GM19438 (cell line): ENCODE measurements around the gene COG5.
A peak's percentile ranks its signal among the peaks of the same experiment; 100 is the strongest.
"Not testable (repeated sequence)": the region's sequence is repeated elsewhere in the genome, so short reads cannot be mapped to it uniquely, and the experiment has no call there.

Experiments used
- ATAC-seq: cut with Tn5 transposase; IDR thresholded peaks from one replicate; pipeline ENCODE4 v1.9.1; 2021; ENCODE audit warnings: low read depth; ENCODE audit not compliant: unreplicated experiment

COG5 gene

DNA sequence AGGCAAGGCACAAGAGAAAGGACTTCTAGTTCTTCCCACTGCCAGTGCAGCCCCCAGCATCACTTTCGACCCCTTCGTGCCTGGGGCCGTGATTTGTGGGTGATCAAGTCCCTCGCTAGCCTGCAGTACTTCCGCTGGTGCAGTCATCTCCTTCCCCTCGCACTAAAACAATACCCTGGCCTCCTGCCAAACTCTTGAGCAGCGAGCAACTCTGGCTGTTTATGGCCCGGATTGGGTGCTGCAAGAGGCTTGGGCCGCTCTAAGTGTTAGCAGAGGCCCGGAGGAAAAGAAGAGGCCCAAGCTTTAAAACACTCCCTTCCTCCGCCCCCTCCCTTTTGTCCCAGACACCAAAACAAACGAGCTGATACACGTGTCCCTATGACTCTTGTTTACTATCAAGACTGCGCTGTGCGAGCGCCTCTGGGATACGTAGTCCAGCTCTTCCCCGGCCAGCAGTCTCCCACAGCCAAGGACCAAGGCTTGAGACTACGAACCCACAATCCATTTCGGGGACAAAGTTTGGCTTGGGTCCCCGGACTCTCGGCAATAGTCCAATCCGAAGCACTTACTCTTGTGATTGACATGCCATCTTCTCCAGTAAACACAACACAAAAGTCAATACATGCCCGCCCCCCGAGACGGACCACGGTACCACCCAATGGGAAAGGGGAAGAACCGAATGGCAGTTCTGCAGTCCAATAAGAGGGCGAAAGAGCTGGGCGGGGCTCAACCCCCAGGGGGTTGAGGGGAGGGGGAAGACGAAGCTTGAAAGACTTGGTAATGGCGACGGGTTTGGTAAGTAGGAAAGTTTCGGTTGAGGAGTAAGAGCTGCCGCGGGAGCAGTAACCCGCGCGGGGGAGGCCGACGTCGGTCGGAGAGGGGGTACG, 395.2 kb downstream of the COG5 start, which contains the start of gene HBP1:
Gene HBP1 (plus strand): TSS at position 771 of the 887 bp plus-strand sequence. CDS start 10,891 bp downstream, outside the sequence.
- ATAC-seq: peak; percentile 87

DNA sequence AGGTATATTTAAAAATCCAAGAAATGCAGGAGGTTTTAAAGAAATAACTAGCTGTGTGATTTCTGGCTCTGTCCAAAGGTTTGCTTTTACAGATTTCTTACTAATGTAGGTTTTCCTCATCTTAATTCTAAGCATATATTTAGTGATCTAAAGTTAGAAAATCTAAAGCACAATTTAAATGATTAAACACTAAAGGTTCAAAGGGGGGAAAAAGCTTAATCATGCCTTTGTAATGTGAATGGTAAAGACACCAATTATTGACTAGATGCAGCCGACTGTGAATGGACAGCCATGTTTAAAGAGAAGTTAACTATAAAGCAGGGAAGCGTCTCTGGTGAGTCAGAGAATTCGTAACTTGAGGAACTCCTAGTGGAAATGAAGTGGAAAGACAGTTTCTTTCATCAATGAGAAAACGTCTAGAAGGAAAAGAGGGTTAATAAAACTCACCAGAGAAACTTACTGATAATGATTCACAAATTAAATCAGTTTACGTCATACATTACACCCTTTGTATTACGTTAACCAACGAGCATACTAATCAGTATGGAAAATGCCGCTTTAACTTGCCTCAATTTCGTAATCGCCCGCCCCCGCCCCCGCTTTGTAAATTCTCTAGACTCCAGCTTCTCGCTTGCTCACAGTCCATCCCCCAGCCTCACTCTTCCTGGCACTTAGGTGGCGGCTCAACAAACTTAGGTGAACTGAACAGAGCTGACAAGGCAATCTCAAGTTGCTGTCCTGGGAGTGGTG, 396.1 kb downstream of the COG5 start:
- ATAC-seq: no peak

- no peak for ATAC-seq
Observed at GRCh38 chr7:107166736-107167426, 396.8 kb downstream of the COG5 start.

GRCh38 chr7:107165341-107165740, 398.4 kb downstream of the COG5 start:
- no peak for ATAC-seq

DNA sequence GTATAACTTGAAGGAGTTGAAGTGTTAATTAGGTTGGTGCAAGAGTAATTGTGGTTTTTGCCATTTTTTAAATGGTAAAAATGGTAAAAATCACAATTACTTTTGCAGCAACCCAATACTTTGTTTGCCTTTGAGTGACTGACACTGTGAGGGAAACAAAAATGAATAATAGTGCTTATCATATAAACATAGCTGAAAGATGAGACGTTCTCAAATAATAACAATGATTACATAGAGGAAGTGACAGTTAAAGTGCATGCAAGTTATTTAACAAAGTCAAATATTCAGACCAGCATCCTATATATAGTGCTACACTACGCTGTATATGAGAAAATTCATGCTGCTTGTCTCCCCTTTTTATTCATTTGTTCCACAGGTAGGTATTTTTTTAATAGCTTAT, 399.6 kb downstream of the COG5 start:
- ATAC-seq: no peak

DNA sequence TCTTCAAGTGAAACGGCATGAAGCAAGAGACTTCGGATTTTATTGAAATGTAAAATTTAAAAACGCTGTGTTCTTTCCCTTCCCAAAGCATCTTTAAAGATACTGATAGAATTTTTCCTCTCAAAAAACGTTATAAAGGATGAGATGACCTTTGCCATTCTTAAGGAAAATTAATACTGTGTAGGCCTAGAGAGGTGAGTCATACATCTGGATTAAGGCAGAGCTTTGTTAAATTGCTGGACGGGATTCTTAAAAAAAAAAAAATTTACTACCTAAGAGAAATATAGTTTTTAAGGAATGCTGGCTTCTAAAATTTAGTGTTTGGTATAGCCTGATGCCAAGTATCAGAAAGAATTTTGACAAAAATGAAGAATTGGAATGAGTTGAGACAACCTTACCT, 401.2 kb downstream of the COG5 start:
- ATAC-seq: no peak

DNA sequence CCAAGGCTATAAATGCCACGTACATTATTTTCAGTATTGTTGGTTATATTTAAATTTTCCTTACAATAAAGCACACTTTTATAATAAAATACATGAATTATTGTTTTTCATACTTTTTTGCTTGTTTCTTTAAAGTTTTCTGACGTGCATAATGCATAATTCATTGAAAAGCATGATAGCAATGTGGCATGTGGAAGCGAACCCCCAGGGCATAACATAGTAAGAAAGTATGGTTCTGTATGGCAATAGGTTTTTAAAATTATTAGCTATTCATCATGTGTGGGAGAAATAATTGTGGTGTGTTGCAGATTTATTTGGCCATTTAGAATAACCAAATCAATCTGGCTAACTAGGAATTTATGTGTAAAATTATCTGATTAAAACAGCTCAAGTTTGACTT, 402.3 kb downstream of the COG5 start:
- ATAC-seq: no peak

GRCh38 chr7:107160389-107160788, 403.3 kb downstream of the COG5 start:
- no peak for ATAC-seq

DNA sequence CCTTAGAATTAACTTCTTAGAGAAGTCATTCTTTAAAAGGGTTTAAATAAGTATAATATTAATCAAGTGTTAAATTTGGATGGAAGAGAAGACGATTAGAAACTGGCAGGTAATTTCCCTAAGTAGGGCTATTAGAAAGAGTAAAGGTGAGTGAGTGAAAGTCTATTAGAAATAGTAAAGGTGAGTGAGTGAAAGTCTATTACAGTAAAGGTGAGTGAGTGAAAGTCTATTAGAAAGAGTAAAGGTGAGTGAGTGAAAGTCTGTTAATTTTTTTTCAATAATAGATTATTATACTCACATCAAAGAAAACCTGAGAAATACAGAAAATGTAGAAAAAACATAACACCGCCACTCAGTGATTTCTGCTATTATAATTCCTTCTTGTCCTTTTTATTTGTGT, 405.7 kb downstream of the COG5 start:
- no peak for ATAC-seq

GRCh38 chr7:107157091-107157490, 406.6 kb downstream of the COG5 start:
- no peak for ATAC-seq

DNA sequence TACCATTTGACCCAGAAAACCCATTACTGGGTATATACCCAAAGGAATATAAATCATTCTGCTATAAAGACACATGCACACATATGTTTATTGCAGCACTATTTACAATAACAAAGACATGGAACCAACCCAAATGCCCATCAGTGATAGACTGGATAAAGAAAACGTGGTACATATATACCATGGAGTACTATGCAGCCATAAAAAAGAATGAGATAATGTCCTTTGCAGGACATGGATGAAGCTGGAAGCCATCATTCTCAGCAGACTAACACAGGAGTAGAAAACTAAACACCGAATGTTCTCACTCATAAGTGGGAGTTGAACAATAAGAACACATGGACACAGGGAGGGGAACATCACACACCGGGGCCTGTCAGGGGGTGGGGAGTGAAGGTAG, 408.0 kb downstream of the COG5 start:
- not testable (repeated sequence) for ATAC-seq

DNA sequence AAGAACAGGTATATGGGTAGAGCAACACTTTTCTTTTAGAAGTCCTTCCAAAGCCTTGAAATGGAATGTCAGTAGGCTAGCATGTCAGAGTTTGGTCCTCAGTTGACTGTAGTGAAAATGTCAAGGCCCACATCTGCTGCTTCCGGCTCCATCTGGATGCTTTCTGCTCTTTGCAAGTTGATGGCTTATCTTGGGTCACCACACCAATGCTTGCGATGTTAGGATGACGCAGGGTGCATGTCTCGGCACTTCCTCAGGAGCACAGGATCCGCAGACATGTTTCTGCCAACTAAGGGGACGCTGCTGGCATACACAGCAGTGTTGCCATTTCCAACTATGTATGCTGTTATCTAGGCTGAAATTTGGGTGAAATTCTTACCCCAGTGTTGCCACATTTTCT, 408.9 kb downstream of the COG5 start:
- no peak for ATAC-seq

DNA sequence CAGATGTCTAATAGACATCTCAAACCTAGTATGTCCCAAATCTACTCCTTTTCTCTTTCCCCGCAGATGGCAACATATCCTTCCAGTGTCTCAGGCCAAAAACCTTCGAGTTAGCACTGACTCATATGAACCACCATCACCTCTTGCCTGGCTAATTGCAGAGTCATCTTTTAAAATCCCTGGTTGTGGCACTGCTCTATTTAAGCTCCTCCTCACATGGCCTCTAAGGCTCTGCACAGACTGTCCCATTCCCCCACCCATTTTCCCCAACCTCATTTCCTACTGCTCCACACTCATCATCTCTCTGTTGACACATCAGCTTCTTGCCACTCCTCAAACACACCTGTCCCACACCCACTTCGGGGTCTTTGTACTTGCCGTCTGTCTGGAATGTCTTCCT, 411.7 kb downstream of the COG5 start:
- no peak for ATAC-seq
